K562 (cell line): Measurements from ENCODE around the gene FYB2. TPM values are rescaled to one million over a fixed set of nuclear protein-coding genes. Genes with fewer than 3 reads are reported as not detected.

Source experiments
- ATAC-seq: fragments of 200-7000 bp; cut with Tn5 transposase; 3 replicates; pipeline ENCODE4 v1.9.1; 2020; ENCODE audit warnings: moderate library complexity
- BruUV-seq: library from RNA; stranded (reverse); fragments of 400-500 nt; replicated peaks from 2 replicates; lab custom pipeline; 2021; lab: Mats Ljungman, UMichigan
- CTCF ChIA-PET: fragments of 300-600 bp; formaldehyde crosslinking; extraction: SDS; loops from one replicate; lab custom pipeline; 2021; ENCODE audit warnings: low intra/inter-chr PET ratio; lab: Yijun Ruan, JAX
- POLR2A ChIA-PET: fragments of 300-600, 350-650 bp; sonication (Branson Sonifier 250); formaldehyde crosslinking; extraction: SDS; loops from one replicate; lab custom pipeline; 2021; ENCODE audit warnings: antibody characterized with exemption, inconsistent platforms; lab: Yijun Ruan, JAX
- DNase-seq, 4 experiments: peaks; one replicate each; pipeline versions ENCODE4 v3.0.0 to v3.0.0-alpha.2; 2011 to 2018; ENCODE audit warnings: low spot score in 3 of 4, mixed read lengths in 3 of 4; ENCODE audit errors: extremely low read depth in 1 of 4
- FAIRE-seq: peaks from 2 replicates; lab custom pipeline; 2011; peaks lifted over from hg19 to GRCh38; lab: Jason Lieb, UNC
- H2AFZ ChIP-seq: 2 replicates; pipeline ENCODE4 v1.6.0; 2011; ENCODE audit warnings: low read depth, low read length, control low read depth, inconsistent platforms
- H3K27ac ChIP-seq: fragments of 200-600 bp; 3 replicates; pipeline ENCODE4 v1.8.0; 2011; ENCODE audit warnings: low read depth, mild to moderate bottlenecking, control low read depth, inconsistent platforms, low read length, moderate library complexity, mixed read lengths; ENCODE audit errors: extremely low read depth
- H3K27me3 ChIP-seq, 2 experiments: fragments of 300-600 bp in 1 of 2; 2 replicates in 1 of 2; 3 replicates in 1 of 2; pipeline versions ENCODE4 v1.6.0 to v1.8.0; 2011; ENCODE audit warnings: inconsistent platforms in 2 of 2, low read length in 2 of 2, mild to moderate bottlenecking in 1 of 2, mixed read lengths in 1 of 2, moderate library complexity in 1 of 2; ENCODE audit not compliant: control insufficient read depth in 2 of 2, insufficient read depth in 2 of 2
- H3K36me3 ChIP-seq: fragments of 300-600 bp; 3 replicates; pipeline ENCODE4 v1.8.0; 2011; ENCODE audit warnings: mild to moderate bottlenecking, low read length, inconsistent platforms; ENCODE audit not compliant: control insufficient read depth, insufficient read depth
- H3K4me1 ChIP-seq, 2 experiments: fragments of 200-600 bp in 1 of 2; replicated peaks in 1 of 2; 2 replicates in 1 of 2; 3 replicates in 1 of 2; pipeline versions ENCODE4 v1.5.1 to v1.8.0; 2011; ENCODE audit warnings: inconsistent platforms in 2 of 2, low read length in 2 of 2, mild to moderate bottlenecking in 1 of 2, mixed read lengths in 1 of 2, moderate library complexity in 1 of 2; ENCODE audit not compliant: control insufficient read depth in 2 of 2, insufficient read depth in 2 of 2
- H3K4me2 ChIP-seq: 2 replicates; pipeline ENCODE4 v1.6.1; 2011; ENCODE audit warnings: low read length, control low read depth, inconsistent platforms, mixed read lengths; ENCODE audit not compliant: insufficient read depth
- H3K4me3 ChIP-seq: fragments of 200-600 bp; sonication (generic), shearing (Covaris generic); 2 replicates; pipeline ENCODE4 v1.5.1; 2016; ENCODE audit warnings: control low read depth, inconsistent platforms
- H3K79me2 ChIP-seq: fragments of 200-600 bp; 3 replicates; pipeline ENCODE4 v1.8.0; 2011; ENCODE audit warnings: low read length, inconsistent platforms; ENCODE audit not compliant: control insufficient read depth, insufficient read depth
- H3K9ac ChIP-seq, 2 experiments: 2 replicates each; pipeline versions ENCODE4 v1.6.0 to v1.6.1; 2011; ENCODE audit warnings: low read depth in 2 of 2, low read length in 2 of 2, control low read depth in 1 of 2, inconsistent platforms in 1 of 2, mild to moderate bottlenecking in 1 of 2, mixed read lengths in 1 of 2; ENCODE audit not compliant: insufficient read depth in 1 of 2
- H3K9me1 ChIP-seq: one replicate; pipeline ENCODE4 v1.6.0; 2011; ENCODE audit warnings: inconsistent platforms, mild to moderate bottlenecking, low read length, moderate library complexity; ENCODE audit not compliant: control insufficient read depth, insufficient read depth
- H3K9me3 ChIP-seq: replicated peaks from 2 replicates; pipeline ENCODE4 v1.5.1; 2011; ENCODE audit warnings: low read depth, low read length, inconsistent platforms; ENCODE audit not compliant: control insufficient read depth, insufficient read depth
- H4K20me1 ChIP-seq: replicated peaks from 2 replicates; pipeline ENCODE4 v1.6.1; 2011; ENCODE audit warnings: low read length, inconsistent platforms, mixed read lengths; ENCODE audit not compliant: control insufficient read depth, insufficient read depth
- C11orf30 ChIP-seq: fragments of 450-650 bp; IDR thresholded peaks from 2 replicates; pipeline ENCODE4 v1.6.1; 2016; ENCODE audit warnings: low read depth, mild to moderate bottlenecking
- MAFF ChIP-seq: IDR thresholded peaks from 2 replicates; pipeline ENCODE4 v1.6.1; 2012; ENCODE audit warnings: low read length, improper control_type of control experiment
- MAFG ChIP-seq: fragments of 450-650 bp; conservative IDR thresholded peaks from 2 replicates; pipeline ENCODE4 v1.6.1; 2016; ENCODE audit warnings: missing genetic modification characterization, missing compliant biosample characterization
- MAFK ChIP-seq: IDR thresholded peaks from 2 replicates; pipeline ENCODE4 v1.6.1; 2011; ENCODE audit warnings: low read length, improper control_type of control experiment
- SMARCB1 ChIP-seq: IDR thresholded peaks from 2 replicates; pipeline ENCODE4 v1.6.1; 2011; ENCODE audit warnings: improper control_type of control experiment, low read depth; ENCODE audit not compliant: insufficient read length
- ZC3H4 ChIP-seq: sonication (generic); formaldehyde crosslinking; IDR thresholded peaks from 2 replicates; pipeline ENCODE4 v1.9.0; 2021; ENCODE audit warnings: missing genetic modification reagents, borderline replicate concordance
- ZNF316 ChIP-seq: fragments of 450-650 bp; IDR thresholded peaks from 2 replicates; pipeline ENCODE4 v1.6.1; 2016
- ZNF75A ChIP-seq: fragments of 450-650 bp; formaldehyde crosslinking; IDR thresholded peaks from 2 replicates; pipeline ENCODE4 v1.4.0; 2020; ENCODE audit warnings: mild to moderate bottlenecking
- WGBS: fragments of 100-300 bp; shearing (Covaris generic); methylation state at CpG from one replicate; pipeline ENCODE4 v1.1.6; 2016; ENCODE audit warnings: low coverage, mixed read lengths; ENCODE audit not compliant: insufficient coverage; ENCODE audit errors: missing lambda C conversion rate; 5-methylcytosine and 5-hydroxymethylcytosine counted together
- in situ Hi-C: fragments of 300-500 bp; cut with MboI; formaldehyde crosslinking; loops from 4 replicates; pipeline ENCODE4 v1.15.0; 2018; ENCODE audit warnings: inconsistent platforms, mixed read lengths
- intact Hi-C: fragments of 100-400 bp; cut with micrococcal nuclease; formaldehyde crosslinking; loops from 2 replicates; pipeline ENCODE4 v1.14.2; 2022
- polyA plus RNA-seq, 8 experiments: library from polyadenylated mRNA; depleted of rRNA in 4 of 8; stranded (reverse) in 5 of 8; unstranded in 3 of 8; fragments of >200 nt; fragmentation: Nextera tagmentation in 2 of 8; fragmentation: Illumina TruSeq in 1 of 8; extraction: Ambion mirVana in 2 of 8; extraction: Trizol in 1 of 8; gene quantifications; 2 replicates each; pipeline versions ENCODE4 v1.2.1 to v1.2.3, GENCODE V29; 2011 to 2014; ENCODE audit warnings: inconsistent platforms in 1 of 8, missing spikeins in 1 of 8
- total RNA-seq, 7 experiments: library from RNA; depleted of rRNA in 6 of 7; stranded (reverse); fragments of >200 nt in 6 of 7; fragmentation: Illumina TruSeq in 2 of 7; extraction: Trizol in 2 of 7; gene quantifications; 2 replicates each; pipeline versions ENCODE4 v1.2.1 to v1.2.3, GENCODE V29; 2011 to 2021; ENCODE audit warnings: low replicate concordance in 1 of 7

Gene FYB2
- total and polyA plus RNA-seq, 9 of the 15 experiments (the other 6 are each of a cell fraction or from before 2014, with no cell fraction given) = not detected

DNA sequence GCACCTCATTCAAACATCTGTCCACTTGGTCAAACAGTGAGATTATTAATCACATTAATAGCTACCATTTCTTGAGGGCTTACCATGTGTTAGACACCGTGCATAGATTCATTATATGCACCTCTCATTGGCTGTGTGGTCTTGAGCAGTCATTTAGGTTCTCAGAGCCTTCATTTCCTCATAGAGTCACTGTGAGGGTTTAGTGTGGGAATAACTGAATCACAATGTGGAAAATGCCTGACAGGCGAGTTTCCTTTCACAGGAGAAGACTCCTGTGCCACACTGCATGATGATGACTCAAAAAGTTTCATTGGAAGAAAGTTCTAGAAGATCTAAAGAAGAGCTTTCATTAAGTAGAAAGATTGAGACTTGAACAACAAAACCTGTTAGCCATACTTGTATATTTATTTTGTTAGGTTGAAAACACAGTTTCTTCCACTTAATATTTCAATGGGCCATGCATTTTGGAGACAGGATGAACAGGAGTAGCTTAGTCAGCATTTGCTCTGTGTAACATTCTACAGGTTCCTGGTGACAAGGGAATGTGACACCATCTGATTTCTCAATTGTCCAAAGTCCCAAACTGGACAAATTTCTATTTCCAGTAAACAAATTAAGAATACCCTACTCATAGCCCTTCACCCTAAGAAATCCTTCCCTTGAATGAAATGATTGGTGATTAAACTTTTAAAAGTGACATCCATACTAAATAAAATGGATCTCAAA, 45.7 kb downstream of the FYB2 start:
- no peak overlapping the region for H2AFZ ChIP-seq
- H3K4me1 ChIP-seq = no peaks in the 10 kb centered on the region
- no peak overlapping the region for H3K9ac ChIP-seq
- in situ Hi-C loops = no loop called here
- no peak overlapping the region for H3K4me2 ChIP-seq
- H3K9me3 ChIP-seq = no peaks in the 10 kb centered on the region
- BruUV-seq = no TSS peak
- intact Hi-C loops = no loop called here
- no peaks in the 10 kb centered on the region for H3K27me3 ChIP-seq
- POLR2A ChIA-PET = no interaction called here
- H3K36me3 ChIP-seq = no peaks in the 10 kb centered on the region
- H3K79me2 ChIP-seq = no peaks in the 10 kb centered on the region
- H3K4me3 ChIP-seq = no peak overlapping the region
- FAIRE-seq (no peak), DNase-seq (no peak), ATAC-seq (no peak)
- H4K20me1 ChIP-seq = no peaks in the 10 kb centered on the region
- H3K27ac ChIP-seq = no peak overlapping the region
- no peaks in the 10 kb centered on the region for H3K9me1 ChIP-seq
- 0% methylated on average over 2 of the region's 2 CpGs for WGBS
- CTCF ChIA-PET = no interaction called here
- TF ChIP-seq MAFG (peak; percentile 37), ZNF75A (CRISPR knock-in tag) (no peak), ZNF316 (peak; percentile 35; the same call in 1 of the 2 replicates)

DNA sequence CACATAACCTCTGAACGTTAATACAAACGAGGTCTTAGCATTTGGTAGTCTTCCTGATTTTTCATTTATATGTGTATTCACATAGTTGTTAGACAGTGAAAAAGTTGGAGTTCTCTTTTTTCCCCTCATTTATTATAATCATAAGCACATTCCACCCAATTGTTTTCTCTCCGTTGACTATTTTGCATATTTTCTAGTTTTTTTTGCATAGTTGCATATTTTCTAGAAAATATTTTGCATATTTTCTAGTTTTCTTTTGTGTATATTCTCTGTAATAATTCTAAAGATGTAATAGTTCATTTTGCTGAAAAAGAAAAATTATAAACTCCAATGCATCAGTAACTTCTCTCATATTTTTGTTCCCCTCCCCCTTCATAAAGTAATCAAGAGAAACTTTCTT, 47.5 kb downstream of the FYB2 start:
- ChIA-PET CTCF (no interaction called here), POLR2A (no interaction called here)
- Histone ChIP-seq H3K4me3 (no peak overlapping the region), H3K9me3 (no peaks in the 10 kb centered on the region), H3K27ac (no peak overlapping the region), H4K20me1 (no peaks in the 10 kb centered on the region), H2AFZ (no peak overlapping the region), H3K27me3 (no peaks in the 10 kb centered on the region), H3K4me2 (no peak overlapping the region), H3K9ac (no peak overlapping the region), H3K9me1 (no peaks in the 10 kb centered on the region), H3K4me1 (no peaks in the 10 kb centered on the region), H3K36me3 (no peaks in the 10 kb centered on the region), H3K79me2 (no peaks in the 10 kb centered on the region)
- no peak for DNase-seq
- 0% methylated on average over 3 of the region's 3 CpGs for WGBS
- no peak for FAIRE-seq
- TF ChIP-seq ZNF316 (peak; percentile 75), MAFG (peak; percentile 58), ZC3H4 (CRISPR knock-in tag) (no peak), MAFF (0 out of 2 replicates have a peak, but pooled peaks have one; percentile 8), SMARCB1 (no peak), MAFK (peak; percentile 23; the same call in 1 of the 2 replicates), C11orf30 (peak; percentile 60)
- in situ Hi-C loops = no loop called here
- intact Hi-C loops = no loop called here
- no TSS peak for BruUV-seq
- ATAC-seq = no peak
